ENCODE results near the gene ZNF644. TPM values are rescaled to one million over a fixed set of nuclear protein-coding genes. Genes with fewer than 3 reads are reported as not detected.
"Not testable (repeated sequence)": the region's sequence is repeated elsewhere in the genome, so short reads cannot be mapped to it uniquely, and the experiment has no call there.

Gene ZNF644
- total and polyA plus RNA-seq, 2 donors (not counting 1 experiment from before 2014, with no cell fraction given), result 9.6 to 124 TPM

- no peaks in the 10 kb centered on the region for H3K4me1 Mint-ChIP-seq
- WGBS (ENCODE audit: insufficient coverage), result no CpG with 5 or more reads among the region's 2 CpGs
- intact Hi-C loops (cut with micrococcal nuclease), result no loop called here
- Histone ChIP-seq H3K36me3 (replicated peaks in 1 of 2; ENCODE audit: control extremely low read depth in 1 of 2, control insufficient read depth in 1 of 2, extremely low read depth in 1 of 2, insufficient read depth in 2 of 2, low read length in 1 of 2) (no peaks in the 10 kb centered on the region), H3K9ac (ENCODE audit: low read length) (no peak overlapping the region), H3K4me3 (ENCODE audit: control extremely low read depth in 1 of 5, extremely low read depth in 1 of 5, insufficient read depth in 1 of 5, low read depth in 2 of 5, low read length in 4 of 5) (no peak overlapping the region), H3K4me1 (ENCODE audit: control insufficient read depth in 2 of 2, insufficient read depth in 2 of 2, low read length in 2 of 2) (peaks cover 0 to 5% of the 10 kb centered on the region in 2 donors), H4K20me1 (ENCODE audit: control insufficient read depth, insufficient read depth, low read length, poor library complexity, severe bottlenecking) (no peaks in the 10 kb centered on the region), H2AFZ (ENCODE audit: insufficient read depth, low read depth, low read length, poor library complexity, severe bottlenecking) (no peak overlapping the region), H3K27ac (ENCODE audit: low read length in 2 of 2) (no peak overlapping the region), H3K4me2 (replicated peaks; ENCODE audit: low read depth, low read length, poor library complexity, severe bottlenecking) (no peak overlapping the region), H3K9me3 (ENCODE audit: control extremely low read depth in 1 of 3, control insufficient read depth in 2 of 3, insufficient read depth in 1 of 3, low read length in 2 of 3) (peaks cover 0 to 11% (median 6%) of the 10 kb centered on the region in 3 donors), H3K27me3 (replicated peaks in 1 of 4; ENCODE audit: control extremely low read depth in 1 of 4, control insufficient read depth in 3 of 4, insufficient read depth in 4 of 4, low read length in 3 of 4) (no peaks in the 10 kb centered on the region), H3K79me2 (ENCODE audit: control insufficient read depth, insufficient read depth, low read length) (no peaks in the 10 kb centered on the region)
- ChIA-PET POLR2A (no interaction called here), CTCF (interaction anchor here (0.7 to 1.5 kb wide), 4 partner anchors 11 to 123 kb away, joined by 3 to 4 read pairs (median 3); no protein-coding TSS in a partner anchor)
- H3K27ac Mint-ChIP-seq, result no peak overlapping the region
- ATAC-seq (ENCODE audit: low read depth) (no peak), DNase-seq (no peak)
- H3K4me3 Mint-ChIP-seq, result no peak overlapping the region
- no peaks in the 10 kb centered on the region for H3K27me3 Mint-ChIP-seq
- TF ChIP-seq, protein P1, sequence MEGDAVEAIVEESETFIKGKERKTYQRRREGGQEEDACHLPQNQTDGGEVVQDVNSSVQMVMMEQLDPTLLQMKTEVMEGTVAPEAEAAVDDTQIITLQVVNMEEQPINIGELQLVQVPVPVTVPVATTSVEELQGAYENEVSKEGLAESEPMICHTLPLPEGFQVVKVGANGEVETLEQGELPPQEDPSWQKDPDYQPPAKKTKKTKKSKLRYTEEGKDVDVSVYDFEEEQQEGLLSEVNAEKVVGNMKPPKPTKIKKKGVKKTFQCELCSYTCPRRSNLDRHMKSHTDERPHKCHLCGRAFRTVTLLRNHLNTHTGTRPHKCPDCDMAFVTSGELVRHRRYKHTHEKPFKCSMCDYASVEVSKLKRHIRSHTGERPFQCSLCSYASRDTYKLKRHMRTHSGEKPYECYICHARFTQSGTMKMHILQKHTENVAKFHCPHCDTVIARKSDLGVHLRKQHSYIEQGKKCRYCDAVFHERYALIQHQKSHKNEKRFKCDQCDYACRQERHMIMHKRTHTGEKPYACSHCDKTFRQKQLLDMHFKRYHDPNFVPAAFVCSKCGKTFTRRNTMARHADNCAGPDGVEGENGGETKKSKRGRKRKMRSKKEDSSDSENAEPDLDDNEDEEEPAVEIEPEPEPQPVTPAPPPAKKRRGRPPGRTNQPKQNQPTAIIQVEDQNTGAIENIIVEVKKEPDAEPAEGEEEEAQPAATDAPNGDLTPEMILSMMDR (IDR thresholded peaks at IDR 0.05), result no peak
- TF ChIP-seq EZH2 (IDR thresholded peaks at IDR 0.05; ENCODE audit: borderline replicate concordance, insufficient read depth, low read depth, low read length, poor library complexity, severe bottlenecking), result no peak
- no peaks in the 10 kb centered on the region for H3K9me3 Mint-ChIP-seq (ENCODE audit: insufficient read depth)
These were observed 24.9 kb upstream of the ZNF644 start for GRCh38 chr1:91046766-91047165.

DNA sequence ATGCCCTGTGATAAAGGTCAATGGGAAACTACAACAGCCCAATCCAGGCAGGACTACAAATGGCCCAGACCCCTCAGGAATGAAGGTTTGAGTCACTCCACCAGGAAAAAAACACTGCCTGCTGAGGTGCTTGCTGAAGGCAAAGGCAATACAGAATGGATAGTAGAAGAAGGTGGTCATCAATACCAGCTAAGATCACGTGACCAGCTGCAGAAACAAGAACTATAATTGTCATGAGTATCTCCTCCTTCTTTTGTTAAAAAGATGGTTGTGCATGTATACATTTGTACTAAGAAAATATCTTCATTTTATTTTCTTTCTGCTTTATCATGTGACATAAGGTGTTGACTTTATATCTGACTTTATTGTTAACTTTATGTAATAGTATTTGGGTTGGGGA is 23.4 kb upstream of the ZNF644 start:
- H2AFZ ChIP-seq (ENCODE audit: insufficient read depth, low read depth, low read length, poor library complexity, severe bottlenecking), result no peak overlapping the region
- DNase-seq (no peak), ATAC-seq (ENCODE audit: low read depth) (no peak)
- TF ChIP-seq, protein P1 (IDR thresholded peaks at IDR 0.05), result no peak
- TF ChIP-seq EZH2 (IDR thresholded peaks at IDR 0.05; ENCODE audit: borderline replicate concordance, insufficient read depth, low read depth, low read length, poor library complexity, severe bottlenecking), result no peak
- ChIA-PET POLR2A (no interaction called here), CTCF (interaction anchor here (1.4 kb wide), 1 partner anchor 17 kb away, joined by 3 read pairs; no protein-coding TSS in a partner anchor)
- no peaks in the 10 kb centered on the region for H3K27me3 ChIP-seq (replicated peaks in 1 of 4; ENCODE audit: control extremely low read depth in 1 of 4, control insufficient read depth in 3 of 4, insufficient read depth in 4 of 4, low read length in 3 of 4)
- H3K79me2 ChIP-seq (ENCODE audit: control insufficient read depth, insufficient read depth, low read length), result no peaks in the 10 kb centered on the region
- H3K9me3 ChIP-seq (ENCODE audit: control extremely low read depth in 1 of 3, control insufficient read depth in 2 of 3, insufficient read depth in 1 of 3, low read length in 2 of 3), result peaks cover 2 to 18% (median 6%) of the 10 kb centered on the region in 3 donors
- intact Hi-C loops (cut with micrococcal nuclease), result no loop called here
- no peaks in the 10 kb centered on the region for H3K4me1 ChIP-seq (ENCODE audit: control insufficient read depth in 2 of 2, insufficient read depth in 2 of 2, low read length in 2 of 2)
- H3K27ac Mint-ChIP-seq, result no peak overlapping the region
- no peak overlapping the region for H3K27ac ChIP-seq (ENCODE audit: low read length in 2 of 2)
- WGBS (ENCODE audit: insufficient coverage), result no CpG with 5 or more reads among the region's 1 CpG
- no peaks in the 10 kb centered on the region for H4K20me1 ChIP-seq (ENCODE audit: control insufficient read depth, insufficient read depth, low read length, poor library complexity, severe bottlenecking)
- H3K9ac ChIP-seq (ENCODE audit: low read length), result no peak overlapping the region
- H3K4me1 Mint-ChIP-seq, result no peaks in the 10 kb centered on the region
- no peaks in the 10 kb centered on the region for H3K36me3 ChIP-seq (replicated peaks in 1 of 2; ENCODE audit: control extremely low read depth in 1 of 2, control insufficient read depth in 1 of 2, extremely low read depth in 1 of 2, insufficient read depth in 2 of 2, low read length in 1 of 2)
- H3K27me3 Mint-ChIP-seq, result no peaks in the 10 kb centered on the region
- H3K4me2 ChIP-seq (replicated peaks; ENCODE audit: low read depth, low read length, poor library complexity, severe bottlenecking), result no peak overlapping the region
- H3K9me3 Mint-ChIP-seq (ENCODE audit: insufficient read depth), result no peaks in the 10 kb centered on the region
- H3K4me3 Mint-ChIP-seq, result no peak overlapping the region
- H3K4me3 ChIP-seq (ENCODE audit: control extremely low read depth in 1 of 5, extremely low read depth in 1 of 5, insufficient read depth in 1 of 5, low read depth in 2 of 5, low read length in 4 of 5), result no peak overlapping the region

DNA sequence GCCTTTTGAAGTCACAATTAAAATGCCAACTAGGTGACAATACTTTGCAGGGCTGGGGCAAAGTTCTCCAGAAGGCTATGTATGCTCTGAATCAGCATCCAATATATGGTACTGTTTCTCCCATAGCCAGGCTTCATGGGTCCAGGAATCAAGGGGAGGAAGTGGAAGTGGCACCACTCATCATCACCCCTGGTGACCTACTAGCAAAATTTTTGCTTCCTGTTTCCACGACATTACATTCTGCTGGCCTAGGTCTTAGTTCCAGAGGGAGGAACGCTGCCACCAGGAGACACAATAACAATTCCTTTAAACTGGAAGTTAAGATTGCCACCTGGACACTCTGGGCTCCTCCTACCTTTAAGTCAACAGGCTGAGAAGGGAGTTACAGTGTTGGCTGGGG is 22.9 kb upstream of the ZNF644 start:
- DNase-seq; H3K79me2 ChIP-seq (ENCODE audit: control insufficient read depth, insufficient read depth, low read length); H3K4me3 Mint-ChIP-seq; H3K4me1 Mint-ChIP-seq; H3K36me3 ChIP-seq (replicated peaks in 1 of 2; ENCODE audit: control extremely low read depth in 1 of 2, control insufficient read depth in 1 of 2, extremely low read depth in 1 of 2, insufficient read depth in 2 of 2, low read length in 1 of 2); ATAC-seq (ENCODE audit: low read depth); H3K4me3 ChIP-seq (ENCODE audit: control extremely low read depth in 1 of 5, extremely low read depth in 1 of 5, insufficient read depth in 1 of 5, low read depth in 2 of 5, low read length in 4 of 5); POLR2A ChIA-PET; H3K4me1 ChIP-seq (ENCODE audit: control insufficient read depth in 2 of 2, insufficient read depth in 2 of 2, low read length in 2 of 2); H3K27me3 ChIP-seq (replicated peaks in 1 of 4; ENCODE audit: control extremely low read depth in 1 of 4, control insufficient read depth in 3 of 4, insufficient read depth in 4 of 4, low read length in 3 of 4); H4K20me1 ChIP-seq (ENCODE audit: control insufficient read depth, insufficient read depth, low read length, poor library complexity, severe bottlenecking); H3K9ac ChIP-seq (ENCODE audit: low read length); H2AFZ ChIP-seq (ENCODE audit: insufficient read depth, low read depth, low read length, poor library complexity, severe bottlenecking); H3K27me3 Mint-ChIP-seq; intact Hi-C loops (cut with micrococcal nuclease); H3K27ac Mint-ChIP-seq; H3K9me3 Mint-ChIP-seq (ENCODE audit: insufficient read depth); H3K4me2 ChIP-seq (replicated peaks; ENCODE audit: low read depth, low read length, poor library complexity, severe bottlenecking); H3K27ac ChIP-seq (ENCODE audit: low read length in 2 of 2); CTCF ChIA-PET: not testable (repeated sequence)
- H3K9me3 ChIP-seq (ENCODE audit: control extremely low read depth in 1 of 3, control insufficient read depth in 2 of 3, insufficient read depth in 1 of 3, low read length in 2 of 3), result peaks cover 2 to 18% (median 6%) of the 10 kb centered on the region in 3 donors
- WGBS (ENCODE audit: insufficient coverage), result no CpG with 5 or more reads among the region's 2 CpGs
